GM19463 (cell line): ENCODE data around the gene CDH13.

Source experiments
- ATAC-seq: cut with Tn5 transposase; IDR thresholded peaks from one replicate; pipeline ENCODE4 v1.9.1; 2021; ENCODE audit warnings: mild to moderate bottlenecking, moderate library complexity; ENCODE audit not compliant: unreplicated experiment

The CDH13 gene

GRCh38 chr16:82684256-82684655 is 57.5 kb downstream of the CDH13 start:
- ATAC-seq: no peak

GRCh38 chr16:82685526-82685925 is 58.8 kb downstream of the CDH13 start:
- no peak for ATAC-seq

GRCh38 chr16:82694239-82694874 is 67.6 kb downstream of the CDH13 start:
- ATAC-seq: no peak

- no peak for ATAC-seq
Measured at GRCh38 chr16:82695806-82696205, 69.0 kb downstream of the CDH13 start.

- ATAC-seq: no peak
Measured at GRCh38 chr16:82699260-82699659, 72.5 kb downstream of the CDH13 start.

- ATAC-seq: no peak
Measured at GRCh38 chr16:82699711-82700495, 73.1 kb downstream of the CDH13 start.

GRCh38 chr16:82700541-82701235 is 73.9 kb downstream of the CDH13 start:
- no peak for ATAC-seq

GRCh38 chr16:82701442-82701955 is 74.7 kb downstream of the CDH13 start:
- no peak for ATAC-seq

- no peak for ATAC-seq
Measured at GRCh38 chr16:82703161-82703560, 76.4 kb downstream of the CDH13 start.

GRCh38 chr16:82703871-82704768 is 77.4 kb downstream of the CDH13 start:
- no peak for ATAC-seq

GRCh38 chr16:82709987-82710386 is 83.2 kb downstream of the CDH13 start:
- ATAC-seq: no peak

GRCh38 chr16:82713778-82714177 is 87.0 kb downstream of the CDH13 start:
- ATAC-seq: no peak

GRCh38 chr16:82715160-82715559 is 88.4 kb downstream of the CDH13 start:
- no peak for ATAC-seq

GRCh38 chr16:82715833-82716232 is 89.1 kb downstream of the CDH13 start:
- ATAC-seq: no peak

GRCh38 chr16:82716361-82716855 is 89.6 kb downstream of the CDH13 start:
- no peak for ATAC-seq

- ATAC-seq: no peak
Measured at GRCh38 chr16:82720414-82720813, 93.6 kb downstream of the CDH13 start.

GRCh38 chr16:82726306-82726705 is 99.5 kb downstream of the CDH13 start:
- ATAC-seq: no peak

- no peak for ATAC-seq
Measured at GRCh38 chr16:82728901-82729300, 102.1 kb downstream of the CDH13 start.

- ATAC-seq: no peak
Measured at GRCh38 chr16:82730901-82731300, 104.1 kb downstream of the CDH13 start.

- ATAC-seq: no peak
Measured at GRCh38 chr16:82732461-82732860, 105.7 kb downstream of the CDH13 start.
